NCI-H748 (cell line): ENCODE measurements around the gene BCR.

Experiments
- DNase-seq: peaks from one replicate; lab custom pipeline; 2025; ENCODE audit not compliant: unreplicated experiment; lab: John Stamatoyannopoulos, UW

BCR gene

GRCh38 chr22:23193882-23194281 lies 13.6 kb downstream of the BCR start:
- DNase-seq, result no peak

- DNase-seq, result no peak
Observed at GRCh38 chr22:23196165-23196564, 15.9 kb downstream of the BCR start.

- DNase-seq, result no peak
Observed at GRCh38 chr22:23197836-23198235, 17.5 kb downstream of the BCR start.

- DNase-seq, result no peak
Observed at GRCh38 chr22:23199159-23199558, 18.9 kb downstream of the BCR start.

GRCh38 chr22:23200898-23201297 lies 20.6 kb downstream of the BCR start:
- no peak for DNase-seq

- no peak for DNase-seq
Observed at GRCh38 chr22:23202812-23203451, 22.6 kb downstream of the BCR start.

- DNase-seq, result no peak
Observed at GRCh38 chr22:23203452-23204124, 23.3 kb downstream of the BCR start.

GRCh38 chr22:23204125-23204488 lies 23.8 kb downstream of the BCR start:
- DNase-seq, result no peak

- DNase-seq, result peak; percentile 26
Observed at GRCh38 chr22:23204541-23205157, 24.3 kb downstream of the BCR start.

- DNase-seq, result no peak
Observed at GRCh38 chr22:23205339-23206049, 25.2 kb downstream of the BCR start.

GRCh38 chr22:23206915-23207314 lies 26.6 kb downstream of the BCR start:
- DNase-seq, result no peak

- peak; percentile 89 for DNase-seq
Observed at GRCh38 chr22:23207729-23208393, 27.6 kb downstream of the BCR start.

- DNase-seq, result no peak
Observed at GRCh38 chr22:23210428-23211170, 30.3 kb downstream of the BCR start.

GRCh38 chr22:23211622-23212021 lies 31.3 kb downstream of the BCR start:
- no peak for DNase-seq

- DNase-seq, result peak; percentile 85
Observed at GRCh38 chr22:23212061-23213021, 32.0 kb downstream of the BCR start.

GRCh38 chr22:23213022-23213555 lies 32.8 kb downstream of the BCR start:
- no peak for DNase-seq

GRCh38 chr22:23213581-23214334 lies 33.4 kb downstream of the BCR start:
- no peak for DNase-seq

- DNase-seq, result no peak
Observed at GRCh38 chr22:23214398-23214797, 34.1 kb downstream of the BCR start.
